ENCODE measurements around the gene HS6ST3. TPM values are rescaled to one million over a fixed set of nuclear protein-coding genes. Genes with fewer than 3 reads are reported as not detected.

Gene HS6ST3
- total and polyA plus RNA-seq, 2 of the 13 experiments (the other 11 are each of a cell fraction or from before 2014, with no cell fraction given), result not detected

GRCh38 chr13:96178759-96179158 is 88.9 kb downstream of the HS6ST3 start:
- no TSS peak for BruUV-seq (replicated peaks)
- no peaks in the 10 kb centered on the region for H3K9me3 ChIP-seq (ENCODE audit: low read length)
- ChIA-PET CTCF (ENCODE audit: low intra/inter-chr PET ratio, low total read pairs) (no interaction called here), POLR2A (no interaction called here)
- no peak for ATAC-seq
- H3K9ac ChIP-seq (ENCODE audit: insufficient read depth, low read depth, low read length), result no peak overlapping the region
- in situ Hi-C loops (cut with HindIII; ENCODE audit: extremely low pct_ligation_motif_present, low pct_unique_long_range_greater_than_20kb), result no loop called here
- H3K4me3 ChIP-seq (replicated peaks in 1 of 3; ENCODE audit: insufficient read depth in 1 of 3, low read depth in 2 of 3, low read length in 3 of 3), result no peak overlapping the region
- H3K27ac ChIP-seq (ENCODE audit: extremely low read length, insufficient read depth, low read length), result no peak overlapping the region
- no peaks in the 10 kb centered on the region for H4K20me1 ChIP-seq (ENCODE audit: insufficient read depth, low read length)
- H3K79me2 ChIP-seq (ENCODE audit: insufficient read depth, low read length), result no peaks in the 10 kb centered on the region
- no peaks in the 10 kb centered on the region for H3K27me3 ChIP-seq (ENCODE audit: control insufficient read depth in 1 of 2, insufficient read depth in 2 of 2, low read length in 2 of 2)
- no peak overlapping the region for H3K4me2 ChIP-seq (ENCODE audit: low read depth, low read length)
- 0% methylated on average over 1 of the region's 1 CpG for WGBS (ENCODE audit: low lambda C conversion rate)
- H3K4me1 ChIP-seq (ENCODE audit: insufficient read depth, low read length), result no peaks in the 10 kb centered on the region
- FAIRE-seq, result no peak
- intact Hi-C loops (cut with micrococcal nuclease; ENCODE audit: unreplicated experiment), result no loop called here
- TF ChIP-seq CREB3 (CRISPR knock-in tag; IDR thresholded peaks at IDR 0.05) (no peak), ZNF225 (CRISPR knock-in tag; IDR thresholded peaks at IDR 0.05) (no peak), ZNF3 (CRISPR knock-in tag; IDR thresholded peaks at IDR 0.05) (no peak), SSRP1 (CRISPR knock-in tag; IDR thresholded peaks at IDR 0.05) (no peak), SMARCC2 (IDR thresholded peaks at IDR 0.05) (no peak), ATF6 (CRISPR knock-in tag; conservative IDR thresholded peaks at IDR 0.05) (no peak), RFXAP (CRISPR knock-in tag; IDR thresholded peaks at IDR 0.05; ENCODE audit: borderline replicate concordance) (no peak), HNRNPUL1 (IDR thresholded peaks at IDR 0.05; ENCODE audit: low read depth, low read length) (no peak), KLF11 (CRISPR knock-in tag; IDR thresholded peaks at IDR 0.05) (no peak), SETDB1 (CRISPR knock-in tag; IDR thresholded peaks at IDR 0.05; ENCODE audit: borderline replicate concordance) (no peak), SRSF9 (IDR thresholded peaks at IDR 0.05; ENCODE audit: borderline replicate concordance, insufficient read depth, low read depth, low read length, poor library complexity, severe bottlenecking) (no peak), NRL (CRISPR knock-in tag; IDR thresholded peaks at IDR 0.05; ENCODE audit: borderline replicate concordance) (no peak), PAX8 (CRISPR knock-in tag; IDR thresholded peaks at IDR 0.05; ENCODE audit: borderline replicate concordance) (no peak), ZNF75D (CRISPR knock-in tag; IDR thresholded peaks at IDR 0.05; ENCODE audit: borderline replicate concordance) (no peak), NFATC3 (CRISPR knock-in tag; IDR thresholded peaks at IDR 0.05) (no peak), THAP11 (CRISPR knock-in tag; IDR thresholded peaks at IDR 0.05) (no peak), NKX3-1 (CRISPR knock-in tag; IDR thresholded peaks at IDR 0.05) (no peak), ZNF468 (CRISPR knock-in tag; IDR thresholded peaks at IDR 0.05) (no peak), ZNF460 (CRISPR knock-in tag; IDR thresholded peaks at IDR 0.05; ENCODE audit: borderline replicate concordance) (no peak), SRY (CRISPR knock-in tag; IDR thresholded peaks at IDR 0.05) (no peak)
- no peak overlapping the region for H2AFZ ChIP-seq (ENCODE audit: low read length)
- no peaks in the 10 kb centered on the region for H3K36me3 ChIP-seq (replicated peaks in 1 of 2; ENCODE audit: control insufficient read depth in 1 of 2, insufficient read depth in 2 of 2, low read length in 2 of 2)
- DNase-seq (ENCODE audit: low spot score), result no peak
